ENCODE results near the gene PLA2G12A. TPM values are rescaled to one million over a fixed set of nuclear protein-coding genes. Genes with fewer than 3 reads are reported as not detected.

Gene PLA2G12A
- total RNA-seq, 4 donors from 2014 or later = 16.7 to 28.7 (median 25.5) TPM

DNA sequence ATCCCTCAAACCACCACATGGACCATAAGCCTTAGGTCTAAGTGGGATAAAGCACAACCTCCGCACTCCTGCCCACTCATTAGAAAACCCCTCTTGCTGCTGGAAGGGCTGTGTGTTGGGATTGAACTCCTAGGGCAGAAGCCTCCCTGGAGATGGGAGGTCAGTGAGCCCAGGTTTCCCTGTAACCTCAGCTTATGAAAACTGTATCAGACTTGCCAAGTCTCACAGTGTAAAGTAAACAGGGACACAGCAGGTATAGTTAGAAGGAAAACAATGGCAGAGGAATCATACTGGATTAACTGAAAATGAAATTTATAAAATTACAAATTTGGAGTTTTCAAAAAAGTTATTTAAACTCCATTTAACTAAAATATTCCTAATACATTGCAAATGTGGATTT is 56.6 kb downstream of the PLA2G12A start:
- no peak overlapping the region for H3K27ac ChIP-seq
- H3K27me3 ChIP-seq = no peaks in the 10 kb centered on the region
- TF ChIP-seq POLR2A (IDR thresholded peaks at IDR 0.05) = no peak
- TF ChIP-seq, protein P1, sequence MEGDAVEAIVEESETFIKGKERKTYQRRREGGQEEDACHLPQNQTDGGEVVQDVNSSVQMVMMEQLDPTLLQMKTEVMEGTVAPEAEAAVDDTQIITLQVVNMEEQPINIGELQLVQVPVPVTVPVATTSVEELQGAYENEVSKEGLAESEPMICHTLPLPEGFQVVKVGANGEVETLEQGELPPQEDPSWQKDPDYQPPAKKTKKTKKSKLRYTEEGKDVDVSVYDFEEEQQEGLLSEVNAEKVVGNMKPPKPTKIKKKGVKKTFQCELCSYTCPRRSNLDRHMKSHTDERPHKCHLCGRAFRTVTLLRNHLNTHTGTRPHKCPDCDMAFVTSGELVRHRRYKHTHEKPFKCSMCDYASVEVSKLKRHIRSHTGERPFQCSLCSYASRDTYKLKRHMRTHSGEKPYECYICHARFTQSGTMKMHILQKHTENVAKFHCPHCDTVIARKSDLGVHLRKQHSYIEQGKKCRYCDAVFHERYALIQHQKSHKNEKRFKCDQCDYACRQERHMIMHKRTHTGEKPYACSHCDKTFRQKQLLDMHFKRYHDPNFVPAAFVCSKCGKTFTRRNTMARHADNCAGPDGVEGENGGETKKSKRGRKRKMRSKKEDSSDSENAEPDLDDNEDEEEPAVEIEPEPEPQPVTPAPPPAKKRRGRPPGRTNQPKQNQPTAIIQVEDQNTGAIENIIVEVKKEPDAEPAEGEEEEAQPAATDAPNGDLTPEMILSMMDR (IDR thresholded peaks at IDR 0.05) = no peak
- H3K4me3 ChIP-seq = no peak overlapping the region
- H3K36me3 ChIP-seq = no peaks in the 10 kb centered on the region
- H3K9me3 ChIP-seq = peaks cover 0 to 6% of the 10 kb centered on the region in 2 donors
- no peak for DNase-seq
- intact Hi-C loops (cut with DNase I; ENCODE audit: low total_unique reads) = no loop called here
- H3K4me1 ChIP-seq = no peaks in the 10 kb centered on the region

DNA sequence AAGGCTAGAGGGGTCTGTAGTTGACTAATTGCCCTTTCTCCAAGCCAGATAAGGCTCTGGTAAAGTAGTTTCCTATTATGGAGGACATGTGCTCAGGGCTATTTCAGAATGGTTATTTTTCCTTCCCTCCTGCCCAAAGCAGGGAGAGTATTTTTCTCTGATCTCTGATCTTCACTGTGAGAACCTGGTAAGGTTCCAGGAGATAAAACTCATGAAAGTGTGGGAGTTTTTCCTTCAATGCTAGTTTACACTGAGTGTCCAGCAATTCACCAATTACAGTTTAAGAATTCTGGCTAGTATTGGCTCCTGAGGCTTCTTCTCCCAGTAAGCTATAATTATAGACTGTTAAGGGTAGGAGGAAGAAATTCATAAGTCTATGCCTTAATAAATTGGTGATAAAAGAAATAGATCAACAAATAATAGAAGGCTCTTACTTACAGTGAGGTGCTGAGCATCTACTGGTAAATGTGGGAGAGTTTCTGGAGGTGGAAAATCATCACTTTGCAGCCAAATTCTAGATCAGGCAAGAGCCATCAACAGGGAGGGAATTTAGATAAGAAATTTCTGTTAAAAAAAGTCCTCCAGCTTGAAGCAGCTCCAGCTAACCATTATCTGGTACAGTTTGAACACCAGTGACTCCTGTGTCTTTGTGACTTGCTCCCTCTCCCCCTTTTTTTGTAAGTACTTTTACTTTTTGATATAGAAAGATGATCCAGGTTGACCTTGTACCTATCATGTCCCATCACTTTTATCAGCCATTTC is 57.5 kb downstream of the PLA2G12A start:
- no peak for DNase-seq
- Histone ChIP-seq H3K9me3 (peaks cover 0 to 6% of the 10 kb centered on the region in 2 donors), H3K4me3 (no peak overlapping the region), H3K27me3 (no peaks in the 10 kb centered on the region), H3K27ac (no peak overlapping the region), H3K4me1 (no peaks in the 10 kb centered on the region), H3K36me3 (no peaks in the 10 kb centered on the region)
- TF ChIP-seq, protein P1 (IDR thresholded peaks at IDR 0.05) = no peak
- no peak for TF ChIP-seq POLR2A (IDR thresholded peaks at IDR 0.05)
- intact Hi-C loops (cut with DNase I; ENCODE audit: low total_unique reads) = no loop called here

DNA sequence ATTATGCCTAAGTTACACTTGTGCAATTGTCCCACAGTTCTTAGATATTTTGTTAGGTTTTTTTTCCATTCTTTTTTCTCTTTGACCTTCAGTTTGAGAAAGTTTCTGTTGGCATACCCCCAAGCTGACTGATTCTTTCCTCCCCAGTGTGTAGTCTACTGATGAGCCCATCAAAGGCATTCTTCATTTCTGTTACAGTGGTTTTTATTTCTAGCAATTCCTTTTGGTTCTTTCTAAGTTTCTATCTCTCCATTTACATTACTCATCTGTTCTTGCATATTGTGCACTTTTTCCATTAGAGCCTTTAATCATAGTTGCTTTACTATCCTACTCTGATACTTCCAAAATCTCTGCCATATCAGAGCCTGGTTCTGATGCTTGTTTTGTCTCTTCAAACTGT is 58.5 kb downstream of the PLA2G12A start:
- peaks cover 0 to 6% of the 10 kb centered on the region in 2 donors for H3K9me3 ChIP-seq
- intact Hi-C loops (cut with DNase I; ENCODE audit: low total_unique reads) = no loop called here
- no peak overlapping the region for H3K27ac ChIP-seq
- no peaks in the 10 kb centered on the region for H3K4me1 ChIP-seq
- H3K36me3 ChIP-seq = no peaks in the 10 kb centered on the region
- no peak for TF ChIP-seq POLR2A (IDR thresholded peaks at IDR 0.05)
- TF ChIP-seq, protein P1 (IDR thresholded peaks at IDR 0.05) = no peak
- no peaks in the 10 kb centered on the region for H3K27me3 ChIP-seq
- H3K4me3 ChIP-seq = no peak overlapping the region
- no peak for DNase-seq

DNA sequence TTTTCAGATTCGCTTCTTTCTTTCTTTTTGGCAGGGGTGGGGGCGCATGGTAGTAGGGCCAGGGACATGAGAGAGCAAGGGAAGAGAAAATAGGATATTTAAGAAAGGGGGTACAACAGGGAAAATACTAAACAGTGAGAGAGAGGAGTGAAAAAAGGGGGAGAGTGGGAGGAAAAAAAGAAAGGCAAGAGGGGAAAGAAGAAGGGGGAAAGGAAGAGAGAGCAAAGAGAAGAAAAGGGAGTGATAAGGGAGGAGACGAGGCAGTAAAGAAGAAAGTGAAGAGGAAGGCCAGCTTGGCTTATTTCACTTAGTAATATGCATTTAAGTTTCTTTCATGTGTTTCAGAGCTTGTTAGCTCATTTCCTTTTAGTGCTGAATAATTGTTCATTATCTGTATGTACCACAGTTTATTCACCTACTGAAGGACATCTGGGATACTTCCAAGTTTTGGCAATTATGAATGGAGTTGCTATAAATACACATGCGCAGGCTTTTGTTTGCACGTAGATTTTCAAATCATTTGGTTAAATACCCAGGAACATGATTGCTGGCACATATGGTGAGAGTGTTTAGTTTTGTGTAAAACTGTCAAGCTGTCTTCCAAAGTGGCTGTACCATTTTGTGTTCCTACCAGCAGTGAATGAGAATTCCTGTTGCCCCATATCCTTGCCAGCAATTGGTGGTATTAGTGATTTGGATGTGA is 63.9 kb downstream of the PLA2G12A start:
- H3K4me1 ChIP-seq = no peaks in the 10 kb centered on the region
- intact Hi-C loops (cut with DNase I; ENCODE audit: low total_unique reads) = no loop called here
- TF ChIP-seq POLR2A (IDR thresholded peaks at IDR 0.05) = no peak
- TF ChIP-seq, protein P1 (IDR thresholded peaks at IDR 0.05) = no peak

DNA sequence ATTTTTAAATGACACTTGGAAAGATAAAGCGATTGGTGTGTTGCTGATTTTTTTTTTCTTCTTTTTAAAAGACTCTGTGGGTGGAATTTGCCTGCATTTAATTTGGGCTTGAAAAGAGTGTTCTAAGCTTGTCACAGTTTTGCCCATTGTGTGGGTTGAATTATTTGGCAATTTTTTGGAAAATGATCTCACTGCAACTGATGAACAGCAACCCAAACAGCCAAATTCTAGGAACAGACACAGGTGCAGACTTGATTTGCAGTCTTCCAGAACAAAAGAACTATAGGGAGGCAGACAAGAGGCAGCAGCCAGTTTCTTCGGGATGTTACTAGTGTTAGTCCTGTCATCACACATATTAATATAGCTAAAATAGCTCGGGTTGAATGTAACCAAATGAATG is 67.1 kb downstream of the PLA2G12A start:
- H3K27me3 ChIP-seq = no peaks in the 10 kb centered on the region
- TF ChIP-seq, protein P1 (IDR thresholded peaks at IDR 0.05) = no peak
- no peak for TF ChIP-seq POLR2A (IDR thresholded peaks at IDR 0.05)
- DNase-seq = no peak

More for the DNA sequence above, 63.9 kb downstream of the PLA2G12A start:
- Histone ChIP-seq H3K27ac (no peak overlapping the region), H3K27me3 (no peaks in the 10 kb centered on the region), H3K36me3 (no peaks in the 10 kb centered on the region), H3K4me3 (no peak overlapping the region), H3K9me3 (no peaks in the 10 kb centered on the region)
- no peak for DNase-seq

More for the DNA sequence above, 67.1 kb downstream of the PLA2G12A start:
- Histone ChIP-seq H3K4me3 (no peak overlapping the region), H3K36me3 (no peaks in the 10 kb centered on the region), H3K27ac (no peak overlapping the region), H3K4me1 (no peaks in the 10 kb centered on the region), H3K9me3 (no peaks in the 10 kb centered on the region)
- intact Hi-C loops (cut with DNase I; ENCODE audit: low total_unique reads) = no loop called here

Data from uterus (tissue), 4 donors.